GM10248 (cell line): Measurements from ENCODE around the gene CHAD.
"Not testable (repeated sequence)": the region's sequence is repeated elsewhere in the genome, so short reads cannot be mapped to it uniquely, and the experiment has no call there.

ENCODE experiments used
- CTCF ChIA-PET: fragments of 300-600 bp; sonication (Branson Sonifier 250); formaldehyde crosslinking; extraction: SDS; loops from one replicate; lab custom pipeline; 2021; ENCODE audit warnings: antibody characterized with exemption; lab: Yijun Ruan, JAX
- POLR2A ChIA-PET: fragments of 350-650 bp; sonication (Branson Sonifier 250); formaldehyde crosslinking; extraction: SDS; loops from one replicate; lab custom pipeline; 2020; ENCODE audit warnings: antibody characterized with exemption; lab: Yijun Ruan, JAX
- DNase-seq: peaks from one replicate; pipeline ENCODE4 v3.0.0; 2012; ENCODE audit errors: extremely low spot score
- TF ChIP-seq, protein P1 (sequence below): IDR thresholded peaks from 2 replicates; pipeline ENCODE4 v1.5.1; 2012; ENCODE audit warnings: mild to moderate bottlenecking, low read depth; ENCODE audit errors: extremely low read depth, missing control alignments, control extremely low read depth

The CHAD gene

GRCh38 chr17:50480142-50480764, 11.6 kb upstream of the CHAD start:
- DNase-seq: no peak
- TF ChIP-seq, protein P1, sequence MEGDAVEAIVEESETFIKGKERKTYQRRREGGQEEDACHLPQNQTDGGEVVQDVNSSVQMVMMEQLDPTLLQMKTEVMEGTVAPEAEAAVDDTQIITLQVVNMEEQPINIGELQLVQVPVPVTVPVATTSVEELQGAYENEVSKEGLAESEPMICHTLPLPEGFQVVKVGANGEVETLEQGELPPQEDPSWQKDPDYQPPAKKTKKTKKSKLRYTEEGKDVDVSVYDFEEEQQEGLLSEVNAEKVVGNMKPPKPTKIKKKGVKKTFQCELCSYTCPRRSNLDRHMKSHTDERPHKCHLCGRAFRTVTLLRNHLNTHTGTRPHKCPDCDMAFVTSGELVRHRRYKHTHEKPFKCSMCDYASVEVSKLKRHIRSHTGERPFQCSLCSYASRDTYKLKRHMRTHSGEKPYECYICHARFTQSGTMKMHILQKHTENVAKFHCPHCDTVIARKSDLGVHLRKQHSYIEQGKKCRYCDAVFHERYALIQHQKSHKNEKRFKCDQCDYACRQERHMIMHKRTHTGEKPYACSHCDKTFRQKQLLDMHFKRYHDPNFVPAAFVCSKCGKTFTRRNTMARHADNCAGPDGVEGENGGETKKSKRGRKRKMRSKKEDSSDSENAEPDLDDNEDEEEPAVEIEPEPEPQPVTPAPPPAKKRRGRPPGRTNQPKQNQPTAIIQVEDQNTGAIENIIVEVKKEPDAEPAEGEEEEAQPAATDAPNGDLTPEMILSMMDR: no peak
- ChIA-PET CTCF (interaction anchor here (1.0 to 6.8 kb wide), 15 partner anchors 10 to 305 kb away, joined by 3 to 70 read pairs (median 4); partner anchors contain the start of genes CHAD and LRRC59), POLR2A (no interaction called here)

DNA sequence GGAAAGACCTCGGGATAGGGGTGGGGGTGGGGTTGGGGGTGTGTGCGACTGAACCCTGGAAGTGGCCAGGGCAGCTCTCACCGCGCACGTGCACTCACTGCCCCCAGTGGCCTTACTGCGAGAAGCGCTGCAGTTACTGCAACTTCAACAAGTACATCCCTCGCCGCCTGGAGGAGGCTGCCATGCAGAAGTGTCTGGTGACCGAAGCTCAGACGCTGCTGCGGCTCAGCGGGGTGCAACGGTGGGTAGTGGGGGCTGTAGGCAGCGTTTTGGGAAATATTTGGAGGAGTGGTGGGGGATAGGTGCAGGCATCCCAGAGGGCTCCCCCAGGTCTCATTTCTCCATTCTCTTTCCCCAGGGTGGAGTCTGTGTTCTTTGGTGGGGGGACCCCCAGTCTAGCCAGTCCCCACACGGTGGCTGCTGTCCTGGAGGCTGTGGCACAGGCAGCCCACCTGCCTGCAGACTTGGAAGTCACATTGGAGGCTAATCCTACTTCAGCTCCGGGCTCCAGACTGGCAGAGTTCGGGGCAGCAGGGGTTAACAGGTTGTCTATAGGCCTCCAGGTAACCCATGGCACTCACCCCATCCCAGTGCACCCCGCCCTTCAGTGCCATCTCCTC, 11.0 kb upstream of the CHAD start:
- ChIA-PET POLR2A (no interaction called here), CTCF (interaction anchor here (0.7 to 2.3 kb wide), 30 partner anchors 8 to 306 kb away, joined by 3 to 19 read pairs (median 4); partner anchors contain the start of genes CACNA1G, CHAD, LRRC59 and SPATA20)
- TF ChIP-seq, protein P1: peak; percentile 64
- DNase-seq: peak; percentile 77

DNA sequence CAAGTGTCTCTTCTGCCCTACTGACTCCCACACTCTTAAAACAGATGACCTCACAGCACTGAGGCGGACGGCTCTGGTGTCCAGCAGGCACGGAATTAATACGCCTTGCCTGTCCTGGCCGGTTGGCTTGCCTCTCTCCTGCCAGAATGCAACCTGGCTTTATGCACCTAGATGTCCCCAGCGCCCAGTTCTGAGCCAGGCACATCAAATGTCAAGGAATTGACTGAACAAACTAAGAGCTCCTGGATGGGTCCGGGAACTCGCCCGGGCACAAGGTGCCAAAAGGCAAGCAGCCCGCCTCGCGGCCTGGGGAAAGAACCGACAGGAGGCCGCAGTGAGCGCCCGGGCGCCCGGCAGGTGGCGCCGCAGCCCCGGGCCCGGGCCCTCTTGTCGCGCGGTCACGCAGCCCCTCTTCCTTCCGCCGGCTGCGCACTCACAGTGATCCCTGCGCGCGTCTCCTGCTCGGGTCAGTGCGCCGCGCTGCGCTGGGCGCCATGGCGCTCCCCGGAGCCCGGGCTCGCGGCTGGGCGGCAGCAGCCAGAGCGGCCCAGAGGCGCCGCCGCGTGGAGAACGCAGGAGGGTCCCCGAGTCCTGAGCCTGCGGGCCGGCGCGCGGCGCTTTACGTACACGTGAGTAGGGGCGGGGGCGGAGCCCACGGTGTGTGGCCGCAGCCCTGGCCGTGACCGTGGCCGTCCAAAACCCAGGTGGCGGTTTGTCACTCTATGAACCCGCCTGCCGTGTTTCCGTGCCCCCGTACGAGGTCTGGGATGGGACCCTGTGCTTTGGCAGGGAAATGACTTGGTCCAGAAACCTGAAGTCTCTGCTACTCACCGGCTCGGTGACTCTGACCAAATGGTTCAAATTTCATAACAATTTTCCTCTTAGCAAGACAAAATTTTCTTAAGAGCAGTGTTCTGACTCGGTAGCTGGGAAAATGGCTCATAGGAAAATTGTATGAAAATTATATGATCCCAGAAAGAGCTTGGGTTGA, 10.0 kb upstream of the CHAD start, which contains the start of gene RSAD1:
RSAD1 (plus strand) TSS at position 470 of the 991 bp plus-strand sequence; CDS start at position 495, 25 bp downstream.
- TF ChIP-seq, protein P1: peak; percentile 85
- peak; percentile 90 for DNase-seq
- POLR2A ChIA-PET: no interaction called here
- CTCF ChIA-PET: interaction anchor here (0.7 to 2.3 kb wide), 38 partner anchors 8 to 307 kb away, joined by 3 to 19 read pairs (median 4); partner anchors contain the start of genes CACNA1G, CHAD, LRRC59 and SPATA20

- ChIA-PET POLR2A (no interaction called here), CTCF (interaction anchor here (0.7 to 2.3 kb wide), 12 partner anchors 8 to 278 kb away, joined by 3 to 19 read pairs (median 4); partner anchors contain the start of genes CHAD and LRRC59)
- no peak for DNase-seq
- TF ChIP-seq, protein P1: no peak
These were observed 9.3 kb upstream of the CHAD start for GRCh38 chr17:50477976-50478375.

- CTCF ChIA-PET: interaction anchor here (1.0 to 1.6 kb wide), 5 partner anchors 9 to 115 kb away, joined by 3 to 4 read pairs (median 3); no protein-coding TSS in a partner anchor
- TF ChIP-seq, protein P1: no peak
- POLR2A ChIA-PET: no interaction called here
These were observed 8.1 kb upstream of the CHAD start for GRCh38 chr17:50476545-50477315.

GRCh38 chr17:50475775-50476544, 7.3 kb upstream of the CHAD start:
- CTCF ChIA-PET: interaction anchor here (1.0 to 1.4 kb wide), 4 partner anchors 9 to 114 kb away, joined by 3 to 4 read pairs (median 3); no protein-coding TSS in a partner anchor
- POLR2A ChIA-PET, DNase-seq: not testable (repeated sequence)

More at GRCh38 chr17:50476545-50477315, 8.1 kb upstream of the CHAD start:
- no peak for DNase-seq
